GM12892 (cell line): ENCODE data around the gene C5orf15.
"Not testable (repeated sequence)": the region's sequence is repeated elsewhere in the genome, so short reads cannot be mapped to it uniquely, and the experiment has no call there.

Experiments
- DNase-seq: peaks from one replicate; pipeline ENCODE4 v3.0.0; 2011; ENCODE audit not compliant: insufficient read length
- FAIRE-seq: peaks from 2 replicates; lab custom pipeline; 2011; peaks lifted over from hg19 to GRCh38; lab: Jason Lieb, UNC
- POLR2A ChIP-seq: IDR thresholded peaks from 2 replicates; pipeline ENCODE4 v1.6.1; 2011; ENCODE audit warnings: low read depth, low read length, control low read depth
- POLR2AphosphoS5 ChIP-seq: IDR thresholded peaks from 2 replicates; pipeline ENCODE4 v1.6.1; 2011; ENCODE audit warnings: low read depth, low read length, control low read depth
- TAF1 ChIP-seq: IDR thresholded peaks from 2 replicates; pipeline ENCODE4 v1.6.1; 2011; ENCODE audit warnings: low read depth, mild to moderate bottlenecking, control low read depth, low read length, borderline replicate concordance

Gene C5orf15

DNA sequence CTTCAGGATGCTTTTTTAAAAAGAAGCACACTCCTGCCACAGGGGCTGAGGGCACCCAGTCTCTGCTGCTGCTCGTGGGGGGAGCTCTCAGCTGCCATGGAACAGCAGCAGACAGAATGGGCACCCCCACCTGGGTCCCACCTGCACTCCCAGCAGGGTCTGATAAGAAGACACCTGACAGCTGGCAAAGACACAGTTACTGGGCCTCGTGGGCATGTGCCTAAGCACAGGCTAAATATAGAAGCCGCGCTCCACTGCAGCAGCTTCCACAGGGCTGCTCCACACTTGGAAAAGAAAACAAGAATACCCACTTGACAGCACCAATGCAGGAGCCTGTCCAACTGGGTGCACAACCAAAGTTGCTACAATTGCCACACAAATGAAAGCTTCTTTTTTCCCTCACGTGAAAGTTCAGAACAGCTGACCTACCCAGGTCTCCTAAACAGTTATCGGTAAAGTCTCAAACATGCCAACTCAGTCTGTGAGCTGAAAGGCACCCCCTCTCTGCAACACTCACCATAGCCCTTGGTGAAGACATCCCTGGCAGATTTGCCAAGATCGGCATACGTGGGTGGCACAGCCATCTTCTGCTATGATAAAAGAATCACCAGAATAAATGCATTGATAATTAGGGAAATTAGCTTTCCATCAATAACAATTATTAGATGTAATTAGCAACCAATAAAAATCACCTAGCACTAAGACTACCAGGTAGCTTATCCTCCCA, 24.2 kb upstream of the C5orf15 start:
- no peak for TF ChIP-seq TAF1
- TF ChIP-seq POLR2A, result no peak
- no peak for TF ChIP-seq POLR2AphosphoS5
- FAIRE-seq (no peak), DNase-seq (no peak)

DNA sequence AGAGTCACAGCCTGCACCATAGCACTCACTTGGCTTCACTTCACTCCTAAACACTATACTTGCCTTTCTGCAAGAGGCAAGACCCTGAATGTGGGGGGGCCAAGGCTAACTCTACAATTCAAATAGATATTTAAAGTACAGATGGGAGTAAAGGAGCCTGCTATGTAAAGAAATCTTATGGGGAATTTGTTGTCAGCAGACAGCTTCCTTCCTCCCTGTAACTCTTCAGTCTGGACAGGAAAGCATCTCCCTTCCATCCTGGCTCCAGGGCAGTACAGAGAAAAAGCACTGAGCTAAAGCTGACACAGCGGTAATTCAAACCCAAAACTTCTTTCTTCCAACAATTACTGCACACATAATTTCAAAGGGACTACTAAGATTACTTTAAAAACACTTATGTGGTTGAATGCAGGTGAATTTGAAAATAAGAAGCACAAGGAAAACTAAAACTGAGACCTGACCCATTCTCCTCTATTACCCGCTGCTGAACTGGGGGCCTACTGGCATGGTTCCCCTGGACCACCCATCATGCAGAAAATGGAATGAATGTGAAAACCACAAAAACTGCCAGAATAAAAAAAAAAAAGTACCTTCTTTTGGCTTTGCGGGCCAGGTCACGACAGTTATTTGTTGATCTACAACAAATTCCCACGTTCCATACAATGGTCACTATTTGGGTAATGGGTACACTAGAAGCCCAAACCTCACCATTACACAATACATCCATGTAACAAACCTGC, 22.9 kb upstream of the C5orf15 start:
- DNase-seq, result no peak
- FAIRE-seq, result no peak
- no peak for TF ChIP-seq POLR2A
- TF ChIP-seq POLR2AphosphoS5, result no peak
- no peak for TF ChIP-seq TAF1

DNA sequence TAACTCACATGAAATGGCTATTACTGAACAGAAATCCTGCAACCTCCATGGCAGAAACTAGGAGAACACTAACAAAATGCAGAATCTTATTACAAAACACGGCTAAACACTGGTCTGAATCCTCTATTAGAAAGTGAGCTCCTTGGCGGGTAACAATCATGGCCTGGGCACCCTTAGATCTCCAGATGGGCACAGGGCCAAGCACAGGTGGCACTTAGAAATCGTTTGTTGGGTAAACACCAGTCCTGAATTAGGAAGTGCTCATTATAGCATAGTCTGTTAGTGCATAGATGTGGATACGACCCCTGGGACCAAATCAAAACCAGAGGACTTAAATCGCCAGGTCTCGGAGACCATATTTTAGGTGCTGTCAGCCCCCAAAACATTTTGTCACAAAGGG, 22.0 kb upstream of the C5orf15 start:
- no peak for FAIRE-seq
- no peak for TF ChIP-seq POLR2A
- no peak for TF ChIP-seq TAF1
- no peak for TF ChIP-seq POLR2AphosphoS5
- DNase-seq, result no peak

DNA sequence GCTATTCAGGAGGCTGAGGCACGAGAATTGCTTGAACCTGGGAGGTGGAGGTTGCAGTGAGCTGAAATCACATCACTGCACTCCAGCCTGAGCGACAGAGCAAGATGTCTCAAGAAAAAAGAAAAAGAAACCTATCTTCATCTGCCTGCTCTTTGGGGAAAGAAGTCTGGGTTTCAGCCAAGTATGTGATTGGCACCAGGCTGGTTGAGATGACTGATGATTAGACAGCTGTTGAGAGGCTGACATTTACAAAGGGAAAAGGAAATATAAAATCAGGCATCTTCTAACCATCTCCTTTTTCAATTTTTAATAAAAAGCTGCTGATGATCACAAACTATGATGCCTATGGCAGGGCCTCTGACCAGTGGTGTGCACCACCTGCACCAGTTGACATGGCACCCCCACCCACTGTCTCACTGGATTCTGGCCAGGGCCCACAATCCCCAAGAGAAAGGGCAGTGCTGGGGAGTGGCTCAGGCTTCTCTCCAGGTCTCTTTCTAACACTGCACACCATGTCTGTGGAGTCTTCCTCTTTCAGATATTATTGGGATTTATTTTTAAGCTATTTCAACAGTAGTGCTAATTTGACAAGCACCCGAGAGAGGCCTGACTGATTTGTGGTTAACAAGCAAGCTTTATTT, 17.2 kb upstream of the C5orf15 start:
- FAIRE-seq, result no peak

DNA sequence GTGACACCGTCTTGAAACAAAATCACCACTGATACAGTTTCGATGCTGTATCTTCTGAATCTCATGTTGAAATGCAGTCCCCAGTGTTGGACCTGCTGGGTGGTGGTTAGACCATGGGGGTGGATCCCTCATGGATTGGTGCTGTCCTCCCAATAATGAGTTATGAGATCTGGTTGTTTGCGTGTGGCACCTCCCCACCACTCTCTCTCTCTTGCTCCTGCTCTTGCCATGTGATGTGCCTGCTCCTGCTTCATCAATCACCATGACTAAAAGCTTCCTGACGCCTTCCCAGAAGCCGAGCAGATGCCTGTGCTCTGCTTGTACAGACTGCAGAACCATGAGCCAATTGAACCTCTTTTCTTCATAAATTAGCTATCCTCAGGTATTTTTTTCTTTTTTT, 15.2 kb upstream of the C5orf15 start:
- DNase-seq (no peak), FAIRE-seq (no peak)
- TF ChIP-seq POLR2AphosphoS5 (no peak), POLR2A (no peak)

More for the DNA sequence above, 17.2 kb upstream of the C5orf15 start:
- TF ChIP-seq TAF1, result no peak
- no peak for TF ChIP-seq POLR2AphosphoS5
- TF ChIP-seq POLR2A, result no peak
- DNase-seq, result no peak

DNA sequence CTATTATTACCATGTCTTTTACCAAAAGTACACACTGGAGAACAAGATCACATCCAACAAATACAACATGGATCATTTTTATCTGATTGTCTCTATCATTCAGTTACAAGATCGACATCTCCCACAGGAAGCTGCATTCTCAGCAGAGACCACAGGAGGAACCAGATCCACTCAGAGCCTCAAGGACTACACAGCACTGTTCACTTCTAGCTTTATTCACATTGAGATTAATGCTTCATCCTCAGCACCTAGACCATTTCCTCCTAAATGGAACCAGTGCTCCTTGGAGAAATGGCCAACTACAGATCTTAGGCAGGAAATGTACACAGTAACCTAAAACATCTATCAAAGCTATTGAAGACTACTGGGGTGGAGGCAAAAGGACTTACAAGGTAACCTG, 13.3 kb upstream of the C5orf15 start:
- TF ChIP-seq POLR2AphosphoS5, result no peak
- TF ChIP-seq POLR2A, result no peak
- TF ChIP-seq TAF1, result no peak
- FAIRE-seq (no peak), DNase-seq (no peak)

DNA sequence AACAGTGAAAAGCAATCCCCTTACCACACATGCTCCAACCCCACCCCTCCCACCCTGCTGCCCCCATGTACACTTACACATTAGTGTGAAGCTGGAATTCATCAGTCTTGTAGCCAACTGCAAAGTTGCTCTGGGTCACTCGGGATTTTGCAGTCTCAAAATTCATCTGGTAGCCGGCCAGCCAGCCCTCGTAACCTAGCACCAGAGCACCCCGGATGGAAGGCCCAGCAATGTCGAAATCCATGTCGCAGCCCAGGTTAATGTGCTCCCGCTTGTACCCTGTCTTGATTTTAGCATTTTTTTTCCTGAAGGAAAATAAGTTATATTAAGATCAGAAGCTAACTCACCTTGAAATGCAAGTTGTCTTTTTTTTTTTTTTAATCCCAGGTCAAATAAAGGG, 12.2 kb upstream of the C5orf15 start:
- DNase-seq (no peak), FAIRE-seq (no peak)
- TF ChIP-seq TAF1 (no peak), POLR2A (no peak), POLR2AphosphoS5 (no peak)

DNA sequence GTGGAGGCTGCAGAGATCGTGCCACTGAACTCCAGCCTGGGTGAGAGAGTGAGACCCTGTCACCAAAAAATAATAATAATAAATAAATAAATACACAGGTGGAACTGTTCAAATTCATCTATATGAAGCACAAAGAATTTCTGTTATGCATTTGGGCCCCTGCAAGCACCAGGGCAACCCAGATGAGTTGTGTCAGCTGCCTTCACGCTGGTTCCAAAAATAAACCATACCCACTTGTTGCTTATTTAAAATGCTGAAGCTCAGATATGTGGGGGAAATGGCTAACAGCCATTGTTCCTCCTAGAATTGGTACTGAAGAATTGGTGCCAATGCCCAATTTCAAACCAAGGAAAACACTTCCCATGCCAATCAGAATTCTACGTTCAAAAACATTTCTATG, 10.5 kb upstream of the C5orf15 start:
- FAIRE-seq (peak; percentile 30), DNase-seq (no peak)
- TF ChIP-seq POLR2A (no peak), TAF1 (no peak), POLR2AphosphoS5 (no peak)

DNA sequence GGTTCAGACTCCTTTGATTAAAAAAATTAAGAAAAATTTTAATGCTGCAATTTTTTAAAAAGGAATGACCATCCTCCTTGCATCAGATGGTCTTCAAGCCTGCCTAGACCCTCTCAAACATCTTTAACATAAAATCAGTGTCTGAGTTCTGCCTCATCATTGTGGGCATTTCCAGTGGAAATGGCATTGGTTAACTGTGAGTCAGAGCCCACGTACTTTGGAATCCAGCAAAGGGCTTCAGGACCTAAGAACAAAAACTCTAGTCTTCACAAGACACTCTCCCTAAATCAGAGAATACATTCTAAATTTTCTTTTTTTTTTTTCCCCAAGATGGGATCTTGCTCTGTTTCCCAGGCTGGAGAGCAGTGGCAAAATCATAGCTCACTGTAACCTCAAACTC, 9.4 kb upstream of the C5orf15 start:
- DNase-seq, result no peak

DNA sequence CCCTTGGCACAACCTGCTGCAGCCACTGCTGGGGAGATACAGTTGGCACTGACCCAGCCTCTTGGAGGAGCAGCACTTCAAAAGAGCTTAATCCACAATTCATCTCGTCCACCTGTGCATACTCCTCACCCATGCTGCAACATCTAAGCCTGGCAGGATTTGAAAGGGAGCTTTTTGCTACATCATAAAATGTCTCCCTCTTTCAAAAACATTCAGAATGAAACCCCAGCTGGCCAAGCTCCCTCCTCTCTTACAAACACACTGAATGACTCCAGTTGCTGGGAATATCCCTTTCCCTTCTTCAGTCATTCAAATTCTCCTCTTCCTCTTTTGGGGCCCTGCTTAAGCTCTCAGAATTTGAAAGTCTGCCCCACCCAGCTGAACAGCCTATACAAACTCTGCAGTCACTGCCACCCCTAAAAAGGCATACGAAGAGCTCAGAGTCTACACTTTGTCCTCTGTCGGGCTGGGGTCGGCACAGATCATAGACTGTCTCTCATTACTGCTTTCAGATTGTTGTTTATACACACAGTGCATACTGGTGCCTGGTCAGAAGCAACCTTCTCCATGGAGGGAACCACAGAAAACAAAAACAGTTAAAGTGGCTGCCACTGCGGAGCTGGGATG, 8.8 kb upstream of the C5orf15 start:
- TF ChIP-seq TAF1, result no peak; the same call in 1 of the 2 replicates
- TF ChIP-seq POLR2A, result 0 out of 2 replicates have a peak, but pooled peaks have one; percentile 27
- no peak for DNase-seq
- FAIRE-seq, result peak; percentile 65

More for the DNA sequence above, 9.4 kb upstream of the C5orf15 start:
- FAIRE-seq, result no peak
- TF ChIP-seq POLR2AphosphoS5 (no peak), POLR2A (no peak), TAF1 (no peak)

DNA sequence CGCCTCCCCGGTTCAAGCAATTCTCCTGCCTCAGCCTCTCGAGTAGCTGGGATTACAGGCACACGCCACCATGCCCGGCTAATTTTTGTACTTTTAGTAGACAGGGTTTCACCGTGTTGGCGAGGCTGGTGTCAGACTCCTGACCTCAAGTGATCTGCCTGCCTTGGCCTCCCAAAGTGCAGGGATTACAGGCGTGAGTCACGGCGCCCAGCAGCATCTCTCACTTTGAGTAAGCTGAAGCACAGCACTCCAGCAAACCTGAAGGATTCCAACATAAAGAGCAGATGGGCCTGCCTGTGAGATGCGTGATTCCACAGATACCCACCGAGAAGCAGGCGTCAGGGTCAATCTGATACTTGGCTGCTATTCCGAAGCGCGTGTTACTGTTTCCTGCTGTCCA, 7.1 kb upstream of the C5orf15 start:
- DNase-seq, FAIRE-seq: not testable (repeated sequence)
